Measurements from ENCODE around the gene NCMAP.

Gene NCMAP

GRCh38 chr1:24632832-24633175 is 76.9 kb downstream of the NCMAP start:
- Histone ChIP-seq H4K91ac (ENCODE audit: low read depth, low read length, poor library complexity) (no peak overlapping the region), H3K4me1 (ENCODE audit: control insufficient read depth in 2 of 2, insufficient read depth in 1 of 2, low read depth in 1 of 2, low read length in 2 of 2) (no peaks in the 10 kb centered on the region), H3K9me3 (replicated peaks in 1 of 2; ENCODE audit: control insufficient read depth in 2 of 2, insufficient read depth in 1 of 2, low read depth in 1 of 2, low read length in 2 of 2) (no peaks in the 10 kb centered on the region), H3K36me3 (replicated peaks in 1 of 2; ENCODE audit: control insufficient read depth in 2 of 2, insufficient read depth in 2 of 2, low read length in 2 of 2) (no peaks in the 10 kb centered on the region), H2BK15ac (ENCODE audit: low read length) (no peak overlapping the region), H3K4ac (ENCODE audit: low read length) (no peak overlapping the region), H2BK120ac (ENCODE audit: low read depth, low read length) (no peak overlapping the region), H3K27me3 (ENCODE audit: control insufficient read depth in 3 of 3, insufficient read depth in 3 of 3, low read depth in 1 of 3, low read length in 3 of 3) (peaks cover 0 to 4% (median 0%) of the 10 kb centered on the region in 3 experiments), H3K14ac (ENCODE audit: low read length) (no peak overlapping the region), H3K4me3 (ENCODE audit: low read length in 2 of 2) (no peak overlapping the region), H2AFZ (ENCODE audit: low read length) (no peak overlapping the region), H3K27ac (replicated peaks; ENCODE audit: low read length) (no peak overlapping the region), H3K4me2 (ENCODE audit: insufficient read depth, low read length, poor library complexity, severe bottlenecking) (no peak overlapping the region), H2AK5ac (ENCODE audit: low read depth, low read length) (no peak overlapping the region), H2BK5ac (ENCODE audit: low read length) (no peak overlapping the region), H3K9ac (ENCODE audit: low read depth, low read length, poor library complexity) (no peak overlapping the region), H4K8ac (ENCODE audit: low read depth, low read length) (no peak overlapping the region), H3K23ac (ENCODE audit: low read depth, low read length, poor library complexity) (no peak overlapping the region), H3K79me1 (ENCODE audit: low read depth, low read length) (no peaks in the 10 kb centered on the region), H2BK12ac (ENCODE audit: low read length) (no peak overlapping the region), H3K18ac (ENCODE audit: low read length) (no peak overlapping the region)
- no CpG with 5 or more reads among the region's 1 CpG for WGBS, 2 donors (ENCODE audit: extremely low coverage in 2 of 2, insufficient read length in 2 of 2, insufficient replicate concordance in 1 of 2)
- no peak for DNase-seq (ENCODE audit: low spot score)

- no peak overlapping the region for H3K14ac ChIP-seq (ENCODE audit: low read length)
- H3K4me3 ChIP-seq (ENCODE audit: low read length in 2 of 2) = no peak overlapping the region
- H2BK5ac ChIP-seq (ENCODE audit: low read length) = no peak overlapping the region
- no peaks in the 10 kb centered on the region for H3K9me3 ChIP-seq (replicated peaks in 1 of 2; ENCODE audit: control insufficient read depth in 2 of 2, insufficient read depth in 1 of 2, low read depth in 1 of 2, low read length in 2 of 2)
- WGBS, 2 donors (ENCODE audit: extremely low coverage in 2 of 2, insufficient read length in 2 of 2, insufficient replicate concordance in 1 of 2) = no CpG with 5 or more reads among the region's 4 CpGs
- no peak overlapping the region for H2AFZ ChIP-seq (ENCODE audit: low read length)
- no peak overlapping the region for H2BK15ac ChIP-seq (ENCODE audit: low read length)
- no peak overlapping the region for H4K91ac ChIP-seq (ENCODE audit: low read depth, low read length, poor library complexity)
- no peak overlapping the region for H3K27ac ChIP-seq (replicated peaks; ENCODE audit: low read length)
- no peak overlapping the region for H2AK5ac ChIP-seq (ENCODE audit: low read depth, low read length)
- no peak overlapping the region for H3K4me2 ChIP-seq (ENCODE audit: insufficient read depth, low read length, poor library complexity, severe bottlenecking)
- no peaks in the 10 kb centered on the region for H3K4me1 ChIP-seq (ENCODE audit: control insufficient read depth in 2 of 2, insufficient read depth in 1 of 2, low read depth in 1 of 2, low read length in 2 of 2)
- no peaks in the 10 kb centered on the region for H3K79me1 ChIP-seq (ENCODE audit: low read depth, low read length)
- no peak overlapping the region for H3K18ac ChIP-seq (ENCODE audit: low read length)
- H2BK12ac ChIP-seq (ENCODE audit: low read length) = no peak overlapping the region
- no peaks in the 10 kb centered on the region for H3K36me3 ChIP-seq (replicated peaks in 1 of 2; ENCODE audit: control insufficient read depth in 2 of 2, insufficient read depth in 2 of 2, low read length in 2 of 2)
- H3K27me3 ChIP-seq (ENCODE audit: control insufficient read depth in 3 of 3, insufficient read depth in 3 of 3, low read depth in 1 of 3, low read length in 3 of 3) = peaks cover 0 to 6% (median 0%) of the 10 kb centered on the region in 3 experiments
- DNase-seq (ENCODE audit: low spot score) = peak; percentile 36
- no peak overlapping the region for H3K4ac ChIP-seq (ENCODE audit: low read length)
- no peak overlapping the region for H2BK120ac ChIP-seq (ENCODE audit: low read depth, low read length)
- no peak overlapping the region for H4K8ac ChIP-seq (ENCODE audit: low read depth, low read length)
- H3K9ac ChIP-seq (ENCODE audit: low read depth, low read length, poor library complexity) = no peak overlapping the region
- H3K23ac ChIP-seq (ENCODE audit: low read depth, low read length, poor library complexity) = no peak overlapping the region
Measured at GRCh38 chr1:24635195-24635843, 79.4 kb downstream of the NCMAP start.

- WGBS, 2 donors (ENCODE audit: extremely low coverage in 2 of 2, insufficient read length in 2 of 2, insufficient replicate concordance in 1 of 2) = no CpG with 5 or more reads among the region's 3 CpGs
- Histone ChIP-seq H3K4ac (ENCODE audit: low read length) (no peak overlapping the region), H3K79me1 (ENCODE audit: low read depth, low read length) (peaks cover 2% of the 10 kb centered on the region), H3K4me2 (ENCODE audit: insufficient read depth, low read length, poor library complexity, severe bottlenecking) (no peak overlapping the region), H3K27me3 (ENCODE audit: control insufficient read depth in 3 of 3, insufficient read depth in 3 of 3, low read depth in 1 of 3, low read length in 3 of 3) (peaks cover 0 to 6% (median 0%) of the 10 kb centered on the region in 3 experiments), H4K8ac (ENCODE audit: low read depth, low read length) (no peak overlapping the region), H3K23ac (ENCODE audit: low read depth, low read length, poor library complexity) (no peak overlapping the region), H2AFZ (ENCODE audit: low read length) (no peak overlapping the region), H2BK12ac (ENCODE audit: low read length) (no peak overlapping the region), H2BK15ac (ENCODE audit: low read length) (no peak overlapping the region), H4K91ac (ENCODE audit: low read depth, low read length, poor library complexity) (no peak overlapping the region), H3K14ac (ENCODE audit: low read length) (no peak overlapping the region), H2AK5ac (ENCODE audit: low read depth, low read length) (no peak overlapping the region), H3K4me3 (ENCODE audit: low read length in 2 of 2) (no peak overlapping the region), H3K9ac (ENCODE audit: low read depth, low read length, poor library complexity) (no peak overlapping the region), H3K4me1 (ENCODE audit: control insufficient read depth in 2 of 2, insufficient read depth in 1 of 2, low read depth in 1 of 2, low read length in 2 of 2) (peaks cover 2 to 5% of the 10 kb centered on the region in 2 donors), H3K36me3 (replicated peaks in 1 of 2; ENCODE audit: control insufficient read depth in 2 of 2, insufficient read depth in 2 of 2, low read length in 2 of 2) (no peaks in the 10 kb centered on the region), H3K27ac (replicated peaks; ENCODE audit: low read length) (no peak overlapping the region), H3K9me3 (replicated peaks in 1 of 2; ENCODE audit: control insufficient read depth in 2 of 2, insufficient read depth in 1 of 2, low read depth in 1 of 2, low read length in 2 of 2) (no peaks in the 10 kb centered on the region), H2BK120ac (ENCODE audit: low read depth, low read length) (no peak overlapping the region), H3K18ac (ENCODE audit: low read length) (no peak overlapping the region), H2BK5ac (ENCODE audit: low read length) (no peak overlapping the region)
- no peak for DNase-seq (ENCODE audit: low spot score)
Measured at GRCh38 chr1:24636661-24637357, 80.9 kb downstream of the NCMAP start.

GRCh38 chr1:24639094-24639493 is 83.2 kb downstream of the NCMAP start:
- Histone ChIP-seq H2BK15ac (ENCODE audit: low read length) (no peak overlapping the region), H4K8ac (ENCODE audit: low read depth, low read length) (no peak overlapping the region), H3K4me1 (ENCODE audit: control insufficient read depth in 2 of 2, insufficient read depth in 1 of 2, low read depth in 1 of 2, low read length in 2 of 2) (peaks cover 3 to 5% of the 10 kb centered on the region in 2 donors), H3K9me3 (replicated peaks in 1 of 2; ENCODE audit: control insufficient read depth in 2 of 2, insufficient read depth in 1 of 2, low read depth in 1 of 2, low read length in 2 of 2) (no peaks in the 10 kb centered on the region), H2BK12ac (ENCODE audit: low read length) (no peak overlapping the region), H3K79me1 (ENCODE audit: low read depth, low read length) (peaks cover 2% of the 10 kb centered on the region), H2AFZ (ENCODE audit: low read length) (no peak overlapping the region), H2BK5ac (ENCODE audit: low read length) (no peak overlapping the region), H3K9ac (ENCODE audit: low read depth, low read length, poor library complexity) (no peak overlapping the region), H2BK120ac (ENCODE audit: low read depth, low read length) (no peak overlapping the region), H2AK5ac (ENCODE audit: low read depth, low read length) (no peak overlapping the region), H3K4me3 (ENCODE audit: low read length in 2 of 2) (no peak overlapping the region), H3K27me3 (ENCODE audit: control insufficient read depth in 3 of 3, insufficient read depth in 3 of 3, low read depth in 1 of 3, low read length in 3 of 3) (peaks cover 0 to 6% (median 0%) of the 10 kb centered on the region in 3 experiments), H3K18ac (ENCODE audit: low read length) (no peak overlapping the region), H3K23ac (ENCODE audit: low read depth, low read length, poor library complexity) (no peak overlapping the region), H3K4me2 (ENCODE audit: insufficient read depth, low read length, poor library complexity, severe bottlenecking) (no peak overlapping the region), H3K36me3 (replicated peaks in 1 of 2; ENCODE audit: control insufficient read depth in 2 of 2, insufficient read depth in 2 of 2, low read length in 2 of 2) (no peaks in the 10 kb centered on the region), H3K4ac (ENCODE audit: low read length) (no peak overlapping the region), H3K27ac (replicated peaks; ENCODE audit: low read length) (no peak overlapping the region), H3K14ac (ENCODE audit: low read length) (no peak overlapping the region), H4K91ac (ENCODE audit: low read depth, low read length, poor library complexity) (no peak overlapping the region)
- no CpG with 5 or more reads among the region's 2 CpGs for WGBS, 2 donors (ENCODE audit: extremely low coverage in 2 of 2, insufficient read length in 2 of 2, insufficient replicate concordance in 1 of 2)
- DNase-seq (ENCODE audit: low spot score) = no peak

Measured in neuronal stem cell (in vitro differentiated cells).